IMR-90 (cell line): ENCODE data around the gene TMEM245. TPM values are rescaled to one million over a fixed set of nuclear protein-coding genes. Genes with fewer than 3 reads are reported as not detected.

Experiments
- ATAC-seq: fragments of 200-7000 bp; cut with Tn5 transposase; 2 replicates; pipeline ENCODE4 v1.9.1; 2020; ENCODE audit warnings: low read depth, mild to moderate bottlenecking, moderate library complexity
- BruUV-seq: library from RNA; stranded (reverse); fragments of 400-500 nt; replicated peaks from 2 replicates; lab custom pipeline; 2021; lab: Mats Ljungman, UMichigan
- CTCF ChIA-PET: fragments of 300-600 bp; formaldehyde crosslinking; extraction: SDS; loops from one replicate; lab custom pipeline; 2021; ENCODE audit warnings: antibody characterized with exemption; lab: Yijun Ruan, JAX
- POLR2A ChIA-PET: fragments of 300-600 bp; sonication (Branson Sonifier 250); formaldehyde crosslinking; loops from one replicate; lab custom pipeline; 2022; ENCODE audit warnings: antibody characterized with exemption; ENCODE audit not compliant: unreplicated experiment; lab: Charles Lee
- DNase-seq: peaks from one replicate; pipeline ENCODE4 v3.0.0; 2013
- H2AFZ ChIP-seq: replicated peaks from 2 replicates; pipeline ENCODE3; 2013; ENCODE audit warnings: low read length, mild to moderate bottlenecking; ENCODE audit not compliant: poor library complexity
- H2AK5ac ChIP-seq: 2 replicates; pipeline ENCODE4 v1.6.1; 2013; ENCODE audit warnings: low read depth, low read length, inconsistent platforms
- H2AK9ac ChIP-seq: replicated peaks from 2 replicates; pipeline ENCODE3; 2013; ENCODE audit warnings: mild to moderate bottlenecking, low read depth, low read length, moderate library complexity; ENCODE audit not compliant: poor library complexity
- H2BK120ac ChIP-seq: 2 replicates; pipeline ENCODE4 v1.6.1; 2013; ENCODE audit warnings: low read depth, low read length, inconsistent platforms
- H2BK15ac ChIP-seq: 3 replicates; pipeline ENCODE4 v1.6.1; 2013; ENCODE audit warnings: low read depth, low read length, inconsistent platforms
- H2BK20ac ChIP-seq: 2 replicates; pipeline ENCODE4 v1.6.1; 2013; ENCODE audit warnings: low read depth, mild to moderate bottlenecking, inconsistent platforms, low read length, moderate library complexity
- H2BK5ac ChIP-seq: 2 replicates; pipeline ENCODE4 v1.6.1; 2013; ENCODE audit warnings: mild to moderate bottlenecking, low read depth, low read length, inconsistent platforms; ENCODE audit not compliant: poor library complexity, severe bottlenecking
- H3K14ac ChIP-seq: replicated peaks from 2 replicates; pipeline ENCODE4 v1.6.1; 2013; ENCODE audit warnings: low read depth, low read length, inconsistent platforms
- H3K18ac ChIP-seq: 2 replicates; pipeline ENCODE4 v1.6.1; 2013; ENCODE audit warnings: low read depth, low read length, control low read depth
- H3K23ac ChIP-seq: 2 replicates; pipeline ENCODE4 v1.6.1; 2013; ENCODE audit warnings: low read depth, low read length, inconsistent platforms
- H3K27ac ChIP-seq: 2 replicates; pipeline ENCODE4 v1.5.1; 2013; ENCODE audit warnings: mild to moderate bottlenecking, control low read depth, low read length; ENCODE audit not compliant: insufficient read depth
- H3K27me3 ChIP-seq: 2 replicates; pipeline ENCODE4 v1.6.1; 2013; ENCODE audit warnings: low read length; ENCODE audit not compliant: control insufficient read depth, insufficient read depth
- H3K36me3 ChIP-seq: 2 replicates; pipeline ENCODE4 v1.6.1; 2013; ENCODE audit warnings: low read length, mixed read lengths; ENCODE audit not compliant: control insufficient read depth, insufficient read depth
- H3K4ac ChIP-seq: 2 replicates; pipeline ENCODE4 v1.6.1; 2013; ENCODE audit warnings: low read depth, low read length, inconsistent platforms
- H3K4me1 ChIP-seq: 2 replicates; pipeline ENCODE4 v1.6.1; 2013; ENCODE audit warnings: low read length, mixed read lengths; ENCODE audit not compliant: control insufficient read depth, insufficient read depth
- H3K4me2 ChIP-seq: 2 replicates; pipeline ENCODE4 v1.6.1; 2013; ENCODE audit warnings: low read depth, mild to moderate bottlenecking, control low read depth, low read length, moderate library complexity
- H3K4me3 ChIP-seq: 2 replicates; pipeline ENCODE4 v1.5.1; 2013; ENCODE audit warnings: low read depth, mild to moderate bottlenecking, control low read depth, low read length, moderate library complexity; ENCODE audit not compliant: insufficient read depth
- H3K56ac ChIP-seq: 2 replicates; pipeline ENCODE4 v1.6.1; 2013; ENCODE audit warnings: low read length, inconsistent platforms; ENCODE audit not compliant: insufficient read depth; ENCODE audit errors: extremely low read depth
- H3K79me1 ChIP-seq, 2 experiments: 2 replicates each; pipeline ENCODE4 v1.6.1; 2013; ENCODE audit warnings: low read length in 2 of 2, inconsistent platforms in 1 of 2, low read depth in 1 of 2
- H3K9ac ChIP-seq: 2 replicates; pipeline ENCODE4 v1.6.1; 2013; ENCODE audit warnings: low read depth, low read length, control low read depth
- H3K9me1 ChIP-seq: 2 replicates; pipeline ENCODE4 v1.6.1; 2013; ENCODE audit warnings: low read length, inconsistent platforms; ENCODE audit not compliant: insufficient read depth
- H3K9me3 ChIP-seq: 2 replicates; pipeline ENCODE4 v1.6.1; 2013; ENCODE audit warnings: low read length; ENCODE audit not compliant: control insufficient read depth, insufficient read depth
- H4K20me1 ChIP-seq: 2 replicates; pipeline ENCODE4 v1.6.1; 2013; ENCODE audit warnings: low read length, inconsistent platforms; ENCODE audit not compliant: insufficient read depth
- H4K5ac ChIP-seq: 2 replicates; pipeline ENCODE4 v1.6.1; 2013; ENCODE audit warnings: mild to moderate bottlenecking, low read depth, low read length, control low read depth
- H4K8ac ChIP-seq, 2 experiments: 2 replicates each; pipeline ENCODE4 v1.6.1; 2013; ENCODE audit warnings: low read depth in 2 of 2, low read length in 2 of 2, control low read depth in 1 of 2, inconsistent platforms in 1 of 2
- H4K91ac ChIP-seq: 2 replicates; pipeline ENCODE4 v1.6.1; 2013; ENCODE audit warnings: low read depth, low read length, inconsistent platforms; ENCODE audit not compliant: insufficient read depth
- MAFK ChIP-seq: IDR thresholded peaks from 2 replicates; pipeline ENCODE4 v1.6.1; 2012; ENCODE audit warnings: low read depth, low read length, improper control_type of control experiment
- POLR2A ChIP-seq: IDR thresholded peaks from 2 replicates; pipeline ENCODE4 v1.6.1; 2012; ENCODE audit warnings: mild to moderate bottlenecking, low read depth, low read length
- RAD21 ChIP-seq: IDR thresholded peaks from 2 replicates; pipeline ENCODE4 v1.6.1; 2012; ENCODE audit warnings: low read length, improper control_type of control experiment
- RCOR1 ChIP-seq: IDR thresholded peaks from 2 replicates; pipeline ENCODE4 v1.6.1; 2012; ENCODE audit warnings: mild to moderate bottlenecking, low read length, improper control_type of control experiment; ENCODE audit not compliant: insufficient replicate concordance
- RFX5 ChIP-seq: IDR thresholded peaks from 2 replicates; pipeline ENCODE4 v1.8.0; 2012; ENCODE audit warnings: low read depth, mild to moderate bottlenecking, low read length, moderate library complexity
- WGBS, 2 experiments: methylation state at CpG; one replicate each; pipeline versions ENCODE4 v1.1.5 to v1.1.7; 2013; ENCODE audit warnings: missing lambda C conversion rate in 2 of 2; ENCODE audit not compliant: insufficient read length in 1 of 2; ENCODE audit errors: extremely low coverage in 2 of 2; 5-methylcytosine and 5-hydroxymethylcytosine counted together
- dilution Hi-C: fragments of 300-500 bp; cut with HindIII; formaldehyde crosslinking; loops from one replicate; pipeline ENCODE4 v1.14.3; 2018; ENCODE audit warnings: low sequenced_read_pairs; ENCODE audit not compliant: unreplicated experiment
- in situ Hi-C: fragments of 300-500 bp; cut with MboI; formaldehyde crosslinking; loops from 3 replicates; pipeline ENCODE4 v1.14.3; 2019; ENCODE audit warnings: low sequenced_read_pairs, inconsistent platforms, mixed read lengths
- intact Hi-C: fragments of 100-400 bp; cut with micrococcal nuclease; formaldehyde crosslinking; loops from 2 replicates; pipeline ENCODE4 v1.10.0; 2022
- polyA plus RNA-seq, 3 experiments: library from polyadenylated mRNA; depleted of rRNA; stranded (reverse); fragments of >200 nt; gene quantifications; 2 replicates each; pipeline ENCODE4 v1.2.3, GENCODE V29; 2012; ENCODE audit warnings: low replicate concordance in 1 of 3
- total RNA-seq: library from RNA; depleted of rRNA; stranded (reverse); fragments of >200 nt; gene quantifications from 2 replicates; pipeline ENCODE4 v1.2.3, GENCODE V29; 2012
- TF ChIP-seq, protein P1 (sequence below): fragments of 150-350 bp; IDR thresholded peaks from 2 replicates; pipeline ENCODE4 v1.6.1; 2016; ENCODE audit warnings: low read depth, mild to moderate bottlenecking, low read length, moderate library complexity, borderline replicate concordance

Gene TMEM245
- total and polyA plus RNA-seq, 2 of the 4 experiments (the other 2 are of a cell fraction), result 24.8 to 57.9 TPM

GRCh38 chr9:109108318-109108717 is 11.4 kb downstream of the TMEM245 start:
- H3K27me3 ChIP-seq, result no peaks in the 10 kb centered on the region
- peaks cover 2% of the 10 kb centered on the region for H3K36me3 ChIP-seq
- H2BK120ac ChIP-seq, result peak overlapping the region; percentile 61; the same call in 1 of the 2 replicates
- DNase-seq (peak; percentile 71), ATAC-seq (peak; percentile 50)
- H3K56ac ChIP-seq, result no peak overlapping the region
- POLR2A ChIA-PET, result no interaction called here
- BruUV-seq, result no TSS peak
- H3K9me3 ChIP-seq, result no peaks in the 10 kb centered on the region
- H2BK15ac ChIP-seq, result no peak overlapping the region; the same call in 2 of the 3 replicates
- H3K79me1 ChIP-seq, result peaks cover 0 to 16% of the 10 kb centered on the region in 2 experiments; a peak in 2 of 4 replicates
- peak overlapping the region in 1 of 2 experiments; percentile 79; a peak in 1 of 4 replicates for H4K8ac ChIP-seq
- CTCF ChIA-PET, result no interaction called here
- intact Hi-C loops, result no loop called here
- dilution Hi-C loops, result no loop called here
- H3K27ac ChIP-seq, result no peak overlapping the region
- peak overlapping the region; percentile 97; the same call in 1 of the 2 replicates for H3K4me2 ChIP-seq
- no peak overlapping the region; the same call in 1 of the 2 replicates for H3K9ac ChIP-seq
- 0% methylated on average over 1 of the region's 4 CpGs; no CpG with 5 or more reads in 1 of the 2 experiments for WGBS, 2 experiments
- H4K20me1 ChIP-seq, result no peaks in the 10 kb centered on the region; the same call in 1 of the 2 replicates
- no peak overlapping the region for H4K5ac ChIP-seq
- no peak overlapping the region; the same call in 1 of the 2 replicates for H3K14ac ChIP-seq
- H3K4me3 ChIP-seq, result peak overlapping the region; percentile 27; the same call in 1 of the 2 replicates
- H4K91ac ChIP-seq, result peak overlapping the region; percentile 48; the same call in 1 of the 2 replicates
- peak overlapping the region; percentile 98 for H2BK5ac ChIP-seq
- peak overlapping the region; percentile 58; the same call in 1 of the 2 replicates for H3K18ac ChIP-seq
- no peak for TF ChIP-seq POLR2A
- TF ChIP-seq RFX5, result no peak
- TF ChIP-seq RCOR1, result no peak
- TF ChIP-seq, protein P1, sequence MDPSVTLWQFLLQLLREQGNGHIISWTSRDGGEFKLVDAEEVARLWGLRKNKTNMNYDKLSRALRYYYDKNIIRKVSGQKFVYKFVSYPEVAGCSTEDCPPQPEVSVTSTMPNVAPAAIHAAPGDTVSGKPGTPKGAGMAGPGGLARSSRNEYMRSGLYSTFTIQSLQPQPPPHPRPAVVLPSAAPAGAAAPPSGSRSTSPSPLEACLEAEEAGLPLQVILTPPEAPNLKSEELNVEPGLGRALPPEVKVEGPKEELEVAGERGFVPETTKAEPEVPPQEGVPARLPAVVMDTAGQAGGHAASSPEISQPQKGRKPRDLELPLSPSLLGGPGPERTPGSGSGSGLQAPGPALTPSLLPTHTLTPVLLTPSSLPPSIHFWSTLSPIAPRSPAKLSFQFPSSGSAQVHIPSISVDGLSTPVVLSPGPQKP, result no peak
- no peak for TF ChIP-seq RAD21
- TF ChIP-seq MAFK, result no peak
- H2AK5ac ChIP-seq, result no peak overlapping the region
- no peak overlapping the region for H2BK20ac ChIP-seq
- no peak overlapping the region for H2AK9ac ChIP-seq
- no peak overlapping the region for H2AFZ ChIP-seq
- H3K23ac ChIP-seq, result peak overlapping the region; percentile 94; the same call in 1 of the 2 replicates
- peaks cover 6% of the 10 kb centered on the region for H3K4me1 ChIP-seq
- H3K9me1 ChIP-seq, result 0 out of 2 replicates have a peak, but pooled peaks cover 3% of the 10 kb centered on the region
- in situ Hi-C loops, result loop anchor here (10.0 kb wide), 1 partner anchor 56 kb away; the partner anchor contains the start of gene FRRS1L
- H3K4ac ChIP-seq, result peak overlapping the region; percentile 69; the same call in 1 of the 2 replicates
